H9 (cell line): Measurements from ENCODE around the gene TMPRSS15. TPM values are rescaled to one million over a fixed set of nuclear protein-coding genes. Genes with fewer than 3 reads are reported as not detected.

Source experiments
- DNase-seq: peaks from one replicate; pipeline ENCODE4 v3.0.0-alpha.2; 2017
- H2AFZ ChIP-seq: one replicate; pipeline ENCODE4 v1.6.1; 2013; ENCODE audit warnings: mild to moderate bottlenecking, low read length, control low read depth, moderate library complexity
- H2AK5ac ChIP-seq: 2 replicates; pipeline ENCODE4 v1.6.1; 2013; ENCODE audit warnings: low read length, control low read depth, mixed read lengths; ENCODE audit not compliant: insufficient read length
- H2BK120ac ChIP-seq: one replicate; pipeline ENCODE4 v1.6.1; 2013; ENCODE audit warnings: low read depth, mild to moderate bottlenecking, low read length, control low read depth, inconsistent platforms; ENCODE audit not compliant: poor library complexity, severe bottlenecking
- H2BK12ac ChIP-seq: 2 replicates; pipeline ENCODE4 v1.6.1; 2013; ENCODE audit warnings: low read length, control low read depth, mixed read lengths, low read depth; ENCODE audit not compliant: insufficient read length
- H2BK15ac ChIP-seq: 2 replicates; pipeline ENCODE4 v1.6.1; 2013; ENCODE audit warnings: low read depth, low read length, control low read depth
- H2BK20ac ChIP-seq: one replicate; pipeline ENCODE4 v1.6.1; 2013; ENCODE audit warnings: low read depth, mild to moderate bottlenecking, low read length, control low read depth, inconsistent platforms; ENCODE audit not compliant: poor library complexity, severe bottlenecking
- H2BK5ac ChIP-seq: 2 replicates; pipeline ENCODE4 v1.6.1; 2013; ENCODE audit warnings: low read length, control low read depth, mixed read lengths; ENCODE audit not compliant: insufficient read length
- H3K14ac ChIP-seq: 2 replicates; pipeline ENCODE4 v1.6.1; 2013; ENCODE audit warnings: low read length, control low read depth; ENCODE audit not compliant: insufficient read depth
- H3K18ac ChIP-seq: 2 replicates; pipeline ENCODE4 v1.6.1; 2013; ENCODE audit warnings: low read depth, mild to moderate bottlenecking, mixed read lengths, low read length, control low read depth; ENCODE audit not compliant: insufficient read length
- H3K23ac ChIP-seq: 2 replicates; pipeline ENCODE4 v1.6.1; 2013; ENCODE audit warnings: low read length, control low read depth, mixed read lengths, low read depth; ENCODE audit not compliant: insufficient read length
- H3K23me2 ChIP-seq: 2 replicates; pipeline ENCODE4 v1.6.1; 2013; ENCODE audit warnings: low read depth, mild to moderate bottlenecking, mixed read lengths, low read length, control low read depth; ENCODE audit not compliant: insufficient read length, poor library complexity, severe bottlenecking
- H3K27ac ChIP-seq: 2 replicates; pipeline ENCODE4 v1.5.1; 2013; ENCODE audit warnings: low read length, control low read depth, mixed read lengths, low read depth; ENCODE audit not compliant: insufficient read length
- H3K27me3 ChIP-seq: 2 replicates; pipeline ENCODE4 v1.6.1; 2013; ENCODE audit warnings: low read length, control low read depth, inconsistent platforms; ENCODE audit not compliant: insufficient read depth
- H3K4ac ChIP-seq: 2 replicates; pipeline ENCODE4 v1.6.1; 2013; ENCODE audit warnings: low read depth, mild to moderate bottlenecking, control low read depth, inconsistent platforms, low read length, moderate library complexity
- H3K4me1 ChIP-seq: 2 replicates; pipeline ENCODE4 v1.6.1; 2013; ENCODE audit warnings: low read length, control low read depth, inconsistent platforms; ENCODE audit not compliant: insufficient read depth
- H3K4me2 ChIP-seq: 2 replicates; pipeline ENCODE4 v1.6.1; 2013; ENCODE audit warnings: low read length, control low read depth, mixed read lengths; ENCODE audit not compliant: insufficient read length, insufficient read depth
- H3K56ac ChIP-seq: 2 replicates; pipeline ENCODE4 v1.6.1; 2013; ENCODE audit warnings: low read depth, mild to moderate bottlenecking, mixed read lengths, low read length, control low read depth; ENCODE audit not compliant: insufficient read length
- H3K79me1 ChIP-seq: 2 replicates; pipeline ENCODE4 v1.6.1; 2013; ENCODE audit warnings: low read depth, mild to moderate bottlenecking, moderate library complexity, low read length, control low read depth, inconsistent platforms; ENCODE audit not compliant: insufficient read depth, poor library complexity, severe bottlenecking
- H3K79me2 ChIP-seq: 2 replicates; pipeline ENCODE4 v1.6.1; 2013; ENCODE audit warnings: low read length, control low read depth, inconsistent platforms; ENCODE audit not compliant: insufficient read depth
- H3K9ac ChIP-seq: 2 replicates; pipeline ENCODE4 v1.6.1; 2013; ENCODE audit warnings: low read length, control low read depth, mixed read lengths; ENCODE audit not compliant: insufficient read length; ENCODE audit errors: extremely low read depth
- H3K9me3 ChIP-seq: one replicate; pipeline ENCODE4 v1.6.1; 2013; ENCODE audit warnings: low read depth, low read length, inconsistent platforms; ENCODE audit not compliant: control insufficient read depth
- H3T11ph ChIP-seq: one replicate; pipeline ENCODE4 v1.6.1; 2013; ENCODE audit warnings: mild to moderate bottlenecking, low read length, control low read depth, inconsistent platforms
- H4K20me1 ChIP-seq: one replicate; pipeline ENCODE4 v1.6.1; 2013; ENCODE audit not compliant: control insufficient read depth, insufficient read length, insufficient read depth
- H4K5ac ChIP-seq: 2 replicates; pipeline ENCODE4 v1.6.1; 2013; ENCODE audit warnings: low read depth, mild to moderate bottlenecking, mixed read lengths, low read length, control low read depth; ENCODE audit not compliant: insufficient read length
- H4K8ac ChIP-seq: replicated peaks from 2 replicates; pipeline ENCODE4 v1.6.1; 2013; ENCODE audit warnings: low read length, control low read depth, mixed read lengths, low read depth; ENCODE audit not compliant: insufficient read length
- H4K91ac ChIP-seq: 2 replicates; pipeline ENCODE4 v1.6.1; 2013; ENCODE audit warnings: low read depth, mild to moderate bottlenecking, moderate library complexity, mixed read lengths, low read length, control low read depth; ENCODE audit not compliant: insufficient read length
- H3K27ac Mint-ChIP-seq, 3 experiments: 2 replicates in 2 of 3; 3 replicates in 1 of 3; pipeline ENCODE4 v1.8.0; 2020 to 2021; ENCODE audit warnings: mixed read lengths in 3 of 3, mild to moderate bottlenecking in 1 of 3, moderate library complexity in 1 of 3
- H3K27me3 Mint-ChIP-seq: 2 replicates; pipeline ENCODE4 v1.8.0; 2021; ENCODE audit warnings: low read depth, mild to moderate bottlenecking, moderate library complexity, mixed read lengths
- H3K36me3 Mint-ChIP-seq, 3 experiments: 2 replicates in 2 of 3; 3 replicates in 1 of 3; pipeline ENCODE4 v1.8.0; 2020 to 2021; ENCODE audit warnings: low read depth in 3 of 3, mixed read lengths in 3 of 3; ENCODE audit not compliant: insufficient read depth in 1 of 3
- H3K4me1 Mint-ChIP-seq, 2 experiments: 2 replicates each; pipeline ENCODE4 v1.8.0; 2020; ENCODE audit warnings: mixed read lengths in 2 of 2
- H3K4me3 Mint-ChIP-seq, 2 experiments: 2 replicates in 1 of 2; 3 replicates in 1 of 2; pipeline ENCODE4 v1.8.0; 2020 to 2021; ENCODE audit warnings: mild to moderate bottlenecking in 2 of 2, mixed read lengths in 2 of 2, moderate library complexity in 1 of 2
- H3K9me3 Mint-ChIP-seq, 2 experiments: 2 replicates in 1 of 2; 3 replicates in 1 of 2; pipeline ENCODE4 v1.8.0; 2020; ENCODE audit warnings: mild to moderate bottlenecking in 2 of 2, mixed read lengths in 2 of 2, moderate library complexity in 1 of 2
- CTCF ChIP-seq: fragments of 200-600 bp; sonication (generic); conservative IDR thresholded peaks from 3 replicates; pipeline ENCODE4 v1.8.0; 2021; ENCODE audit warnings: antibody characterized with exemption, mild to moderate bottlenecking
- WGBS: extraction: QIAGEN DNeasy Blood & Tissue Kit; methylation state at CpG from one replicate; pipeline ENCODE4 v1.1.7; 2013; ENCODE audit warnings: missing lambda C conversion rate, low lambda C conversion rate, mixed read lengths; ENCODE audit not compliant: insufficient read length; ENCODE audit errors: extremely low coverage; 5-methylcytosine and 5-hydroxymethylcytosine counted together
- total RNA-seq: library from RNA; stranded (reverse); gene quantifications from 2 replicates; pipeline ENCODE4 v1.2.1, GENCODE V29; 2021

TMPRSS15 gene
- total RNA-seq, 1 experiment from 2014 or later: not detected

GRCh38 chr21:18409579-18409978, 6.0 kb upstream of the TMPRSS15 start:
- Histone ChIP-seq H2AK5ac (no peak overlapping the region), H2BK20ac (no peak overlapping the region), H3K27ac (no peak overlapping the region), H3K18ac (no peak overlapping the region), H2BK12ac (no peak overlapping the region), H4K8ac (no peak overlapping the region), H3K9me3 (no peaks in the 10 kb centered on the region), H2AFZ (no peak overlapping the region), H2BK15ac (no peak overlapping the region), H3K4ac (no peak overlapping the region), H3K23me2 (peaks cover 3% of the 10 kb centered on the region), H3K4me2 (no peak overlapping the region), H3K79me1 (no peaks in the 10 kb centered on the region), H4K20me1 (no peaks in the 10 kb centered on the region), H4K5ac (no peak overlapping the region), H3T11ph (no peak overlapping the region), H2BK120ac (no peak overlapping the region), H3K79me2 (no peaks in the 10 kb centered on the region), H4K91ac (no peak overlapping the region), H3K4me1 (no peaks in the 10 kb centered on the region; the same call in 1 of the 2 replicates), H3K56ac (no peak overlapping the region), H3K9ac (no peak overlapping the region), H3K14ac (no peak overlapping the region), H3K27me3 (no peaks in the 10 kb centered on the region), H3K23ac (no peak overlapping the region), H2BK5ac (no peak overlapping the region)
- Mint-ChIP-seq H3K27ac (peak overlapping the region in 1 of 3 experiments; percentile 40; a peak in 1 of 7 replicates), H3K4me3 (no peak overlapping the region), H3K36me3 (no peaks in the 10 kb centered on the region), H3K4me1 (peaks cover 24 to 30% of the 10 kb centered on the region in 2 experiments), H3K27me3 (no peaks in the 10 kb centered on the region), H3K9me3 (no peaks in the 10 kb centered on the region)
- DNase-seq: no peak
- TF ChIP-seq CTCF: no peak
- WGBS: no CpG with 5 or more reads among the region's 1 CpG
